ENCODE data around the gene ACADSB.

GRCh38 chr10:122980209-122981065 lies 28.4 kb upstream of the ACADSB start, which contains the start of gene PSTK:
- TF ChIP-seq IRF4 (IDR thresholded peaks at IDR 0.05; ENCODE audit: low read depth, low read length) (no peak), MYC (IDR thresholded peaks at IDR 0.05; ENCODE audit: insufficient read depth, insufficient read length, insufficient replicate concordance, low read length, severe bottlenecking) (no peak), POLR2AphosphoS5 (IDR thresholded peaks at IDR 0.05; ENCODE audit: low read length) (peak; percentile 86), PAX8 (IDR thresholded peaks at IDR 0.05) (no peak), BMI1 (IDR thresholded peaks at IDR 0.05; ENCODE audit: borderline replicate concordance) (no peak), SIX5 (IDR thresholded peaks at IDR 0.05; ENCODE audit: low read depth, low read length, severe bottlenecking) (no peak), POLR2A (IDR thresholded peaks at IDR 0.05; ENCODE audit: low read depth, low read length) (peak; percentile 97), CTCF (IDR thresholded peaks at IDR 0.05 in 2 of 3, conservative IDR thresholded peaks at IDR 0.05 in 1 of 3; ENCODE audit: control insufficient read depth in 2 of 3, extremely low read depth in 1 of 3, insufficient read depth in 1 of 3, low read depth in 3 of 3, low read length in 3 of 3) (peak; percentile 93 to 98 (median 96)), EGR1 (IDR thresholded peaks at IDR 0.05; ENCODE audit: borderline replicate concordance in 1 of 2, low read depth in 2 of 2, low read length in 2 of 2) (no peak), SIN3A (IDR thresholded peaks at IDR 0.05; ENCODE audit: low read depth, low read length) (0 out of 2 replicates have a peak, but pooled peaks have one; percentile 41), PML (IDR thresholded peaks at IDR 0.05; ENCODE audit: low read length) (peak; percentile 67; the same call in 1 of the 2 replicates), MAX (IDR thresholded peaks at IDR 0.05; ENCODE audit: low read depth, low read length) (peak; percentile 39; the same call in 1 of the 2 replicates)
